ENCODE measurements around the gene TPP2. TPM values are rescaled to one million over a fixed set of nuclear protein-coding genes. Genes with fewer than 3 reads are reported as not detected.

The TPP2 gene
- total RNA-seq, 2 experiments from 2014 or later: 31.1 to 36.3 TPM

DNA sequence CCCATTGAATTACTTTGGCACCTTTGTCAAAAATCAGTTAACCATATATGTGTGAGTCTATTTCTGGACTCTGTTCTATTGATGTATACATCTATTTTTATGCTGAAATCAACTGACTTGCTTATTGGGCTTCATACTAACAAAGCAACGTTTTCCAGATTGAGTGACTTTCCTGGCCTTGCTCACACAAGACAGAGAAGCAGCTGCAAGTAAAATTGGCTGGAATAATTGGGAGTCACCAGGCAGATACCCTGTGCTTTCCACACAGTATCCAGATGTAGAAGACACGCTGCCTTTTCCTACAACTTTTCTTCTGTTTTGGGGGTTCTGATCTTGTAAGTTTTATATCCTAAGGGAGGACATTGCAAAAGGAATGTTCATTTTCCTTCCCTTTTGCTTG is 86.9 kb downstream of the TPP2 start:
- intact Hi-C loops (cut with micrococcal nuclease; ENCODE audit: unreplicated experiment): no loop called here
- no peak overlapping the region for H2AFZ ChIP-seq (ENCODE audit: low read length)
- H3K4me2 ChIP-seq (ENCODE audit: low read length): no peak overlapping the region
- H3K9me3 ChIP-seq (ENCODE audit: low read length): no peaks in the 10 kb centered on the region
- H3K36me3 ChIP-seq (ENCODE audit: insufficient read depth, low read length): peaks cover 12% of the 10 kb centered on the region
- H3K27ac ChIP-seq (ENCODE audit: low read depth, low read length, poor library complexity, severe bottlenecking): no peak overlapping the region
- POLR2A ChIA-PET: interaction anchor here (0.6 kb wide), 1 partner anchor 31 kb away, joined by 3 read pairs; no protein-coding TSS in a partner anchor
- no peaks in the 10 kb centered on the region for H3K9me2 ChIP-seq (ENCODE audit: insufficient read depth, low read length)
- no peaks in the 10 kb centered on the region for H3K4me1 ChIP-seq (ENCODE audit: insufficient read depth, low read length, poor library complexity, severe bottlenecking)
- no peak for TF ChIP-seq EZH2phosphoT487 (IDR thresholded peaks at IDR 0.05; ENCODE audit: borderline replicate concordance, low read depth, low read length)
- no peak for TF ChIP-seq CTCF (conservative IDR thresholded peaks at IDR 0.05; ENCODE audit: low read length)
- H3K79me2 ChIP-seq (ENCODE audit: insufficient read depth, low read depth, low read length): no peaks in the 10 kb centered on the region
- H3K4me3 ChIP-seq (ENCODE audit: low read depth, low read length, poor library complexity, severe bottlenecking): no peak overlapping the region
- CTCF ChIA-PET (ENCODE audit: unreplicated experiment): no interaction called here
- no TSS peak for BruUV-seq (replicated peaks)
- DNase-seq (ENCODE audit: low spot score): no peak
- no peaks in the 10 kb centered on the region for H4K20me1 ChIP-seq (ENCODE audit: insufficient read depth, low read length)

DNA sequence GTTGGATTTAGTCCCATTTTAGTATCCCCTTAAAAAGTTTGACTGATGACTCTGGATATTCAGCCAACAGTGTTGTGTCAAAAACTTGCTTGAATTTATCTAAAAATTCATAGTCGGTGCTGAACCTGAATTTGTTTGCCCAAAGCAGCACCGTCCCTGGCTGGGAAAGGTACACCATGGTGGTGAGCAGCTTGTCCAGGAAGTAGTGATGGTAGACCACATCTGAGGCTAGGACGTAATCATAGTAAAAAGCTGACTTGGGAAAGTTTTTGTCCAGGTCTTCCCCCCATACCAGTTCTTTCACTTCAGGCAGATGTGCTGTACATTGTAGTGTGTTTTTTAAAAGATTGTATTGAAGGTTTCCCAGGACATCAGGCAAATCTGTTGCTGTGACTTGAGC is 89.2 kb downstream of the TPP2 start:
- H3K4me2 ChIP-seq (ENCODE audit: low read length): no peak overlapping the region
- H3K36me3 ChIP-seq (ENCODE audit: insufficient read depth, low read length): no peaks in the 10 kb centered on the region
- H3K79me2 ChIP-seq (ENCODE audit: insufficient read depth, low read depth, low read length): no peaks in the 10 kb centered on the region
- TF ChIP-seq EZH2phosphoT487 (IDR thresholded peaks at IDR 0.05; ENCODE audit: borderline replicate concordance, low read depth, low read length): no peak
- BruUV-seq (replicated peaks): no TSS peak
- no peak overlapping the region for H3K27ac ChIP-seq (ENCODE audit: low read depth, low read length, poor library complexity, severe bottlenecking)
- no peaks in the 10 kb centered on the region for H3K9me2 ChIP-seq (ENCODE audit: insufficient read depth, low read length)
- CTCF ChIA-PET (ENCODE audit: unreplicated experiment): no interaction called here
- no peak overlapping the region for H2AFZ ChIP-seq (ENCODE audit: low read length)
- no peak for DNase-seq (ENCODE audit: low spot score)
- H3K9me3 ChIP-seq (ENCODE audit: low read length): no peaks in the 10 kb centered on the region
- POLR2A ChIA-PET: no interaction called here
- intact Hi-C loops (cut with micrococcal nuclease; ENCODE audit: unreplicated experiment): no loop called here
- no peaks in the 10 kb centered on the region for H4K20me1 ChIP-seq (ENCODE audit: insufficient read depth, low read length)
- H3K4me1 ChIP-seq (ENCODE audit: insufficient read depth, low read length, poor library complexity, severe bottlenecking): no peaks in the 10 kb centered on the region
- H3K4me3 ChIP-seq (ENCODE audit: low read depth, low read length, poor library complexity, severe bottlenecking): no peak overlapping the region

DNA sequence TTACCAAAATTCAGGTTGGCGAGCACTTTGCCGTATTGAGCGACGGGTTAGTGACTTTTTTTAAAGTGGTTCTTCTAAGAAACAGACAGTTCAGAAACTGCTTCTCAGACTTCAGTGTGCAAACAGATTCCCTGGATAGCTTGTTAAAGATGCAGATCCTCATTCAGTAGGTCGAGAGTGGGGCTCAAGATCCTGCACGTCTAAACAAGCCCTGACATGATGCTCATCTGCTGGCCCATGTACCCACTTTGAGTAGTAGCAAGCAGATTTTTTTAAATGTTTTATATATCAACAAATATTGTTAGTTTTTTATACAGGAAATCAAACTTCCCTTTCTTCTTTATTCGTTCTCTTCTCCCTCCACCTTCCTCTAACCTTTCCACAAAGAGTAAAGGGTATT is 90.7 kb downstream of the TPP2 start:
- H3K9me2 ChIP-seq (ENCODE audit: insufficient read depth, low read length): no peaks in the 10 kb centered on the region
- H4K20me1 ChIP-seq (ENCODE audit: insufficient read depth, low read length): no peaks in the 10 kb centered on the region
- POLR2A ChIA-PET: no interaction called here
- CTCF ChIA-PET (ENCODE audit: unreplicated experiment): no interaction called here
- TF ChIP-seq EZH2phosphoT487 (IDR thresholded peaks at IDR 0.05; ENCODE audit: borderline replicate concordance, low read depth, low read length) (no peak), CTCF (conservative IDR thresholded peaks at IDR 0.05; ENCODE audit: low read length) (no peak)
- no peaks in the 10 kb centered on the region for H3K4me1 ChIP-seq (ENCODE audit: insufficient read depth, low read length, poor library complexity, severe bottlenecking)
- no peaks in the 10 kb centered on the region for H3K36me3 ChIP-seq (ENCODE audit: insufficient read depth, low read length)
- intact Hi-C loops (cut with micrococcal nuclease; ENCODE audit: unreplicated experiment): no loop called here
- H3K27ac ChIP-seq (ENCODE audit: low read depth, low read length, poor library complexity, severe bottlenecking): no peak overlapping the region
- H3K9me3 ChIP-seq (ENCODE audit: low read length): no peaks in the 10 kb centered on the region
- no peak overlapping the region for H3K4me2 ChIP-seq (ENCODE audit: low read length)
- no TSS peak for BruUV-seq (replicated peaks)
- no peak for DNase-seq (ENCODE audit: low spot score)
- H3K4me3 ChIP-seq (ENCODE audit: low read depth, low read length, poor library complexity, severe bottlenecking): no peak overlapping the region
- H3K79me2 ChIP-seq (ENCODE audit: insufficient read depth, low read depth, low read length): no peaks in the 10 kb centered on the region
- H2AFZ ChIP-seq (ENCODE audit: low read length): no peak overlapping the region
